Upper lobe of left lung (tissue), 4 donors: Measurements from ENCODE around the gene TBL1XR1.

Experiments used
- CTCF ChIP-seq, 6 experiments: fragments of 450-650 bp in 4 of 6; fragments of 200-600 bp in 2 of 6; sonication (generic) in 2 of 6; IDR thresholded peaks; one replicate each; pipeline ENCODE4 v1.5.1; 2016 to 2019; ENCODE audit warnings: antibody characterized with exemption in 6 of 6
- EP300 ChIP-seq, 4 donors: sonication (generic); formaldehyde crosslinking; IDR thresholded peaks; one replicate each; pipeline ENCODE4 v1.5.1; 2017; ENCODE audit warnings: antibody characterized with exemption in 4 of 4, control low read depth in 2 of 4
- POLR2AphosphoS5 ChIP-seq, 2 donors: sonication (generic); formaldehyde crosslinking; IDR thresholded peaks; one replicate each; pipeline ENCODE4 v1.5.1; 2017; ENCODE audit warnings: antibody characterized with exemption in 2 of 2

- TF ChIP-seq CTCF (IDR thresholded peaks at IDR 0.05) = no peak
- no peak for TF ChIP-seq POLR2AphosphoS5 (IDR thresholded peaks at IDR 0.05)
- no peak for TF ChIP-seq EP300 (IDR thresholded peaks at IDR 0.05)
Measured at GRCh38 chr3:177179281-177180067, 17.8 kb downstream of the TBL1XR1 start.
